Measurements from ENCODE around the gene CTTN. TPM values are rescaled to one million over a fixed set of nuclear protein-coding genes. Genes with fewer than 3 reads are reported as not detected.
"Not testable (repeated sequence)": the region's sequence is repeated elsewhere in the genome, so short reads cannot be mapped to it uniquely, and the experiment has no call there.

CTTN gene
- polyA plus RNA-seq, 4 donors: 144 to 175 (median 155) TPM

DNA sequence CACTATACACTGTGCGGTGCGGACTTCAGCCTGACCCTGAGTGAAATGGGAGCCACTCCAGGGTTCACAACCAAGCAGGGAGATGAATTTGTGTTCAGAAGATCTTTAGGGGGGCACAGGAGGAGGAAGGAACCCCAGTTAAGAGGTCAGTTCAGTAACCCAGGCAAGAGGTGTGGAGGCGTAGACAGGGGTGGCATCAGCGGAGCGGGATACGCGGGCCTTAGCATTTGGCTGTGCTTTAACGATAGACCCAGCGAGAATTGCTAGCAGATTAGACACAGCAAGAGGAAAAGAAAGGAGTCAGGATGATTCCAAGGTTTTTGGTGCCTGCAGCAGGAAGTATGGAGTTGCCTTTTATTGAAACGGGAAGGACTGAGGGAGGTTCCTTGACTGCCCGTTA lies 46.8 kb downstream of the CTTN start:
- no peak for DNase-seq (ENCODE audit: low read depth in 4 of 4, low spot score in 3 of 4)

DNA sequence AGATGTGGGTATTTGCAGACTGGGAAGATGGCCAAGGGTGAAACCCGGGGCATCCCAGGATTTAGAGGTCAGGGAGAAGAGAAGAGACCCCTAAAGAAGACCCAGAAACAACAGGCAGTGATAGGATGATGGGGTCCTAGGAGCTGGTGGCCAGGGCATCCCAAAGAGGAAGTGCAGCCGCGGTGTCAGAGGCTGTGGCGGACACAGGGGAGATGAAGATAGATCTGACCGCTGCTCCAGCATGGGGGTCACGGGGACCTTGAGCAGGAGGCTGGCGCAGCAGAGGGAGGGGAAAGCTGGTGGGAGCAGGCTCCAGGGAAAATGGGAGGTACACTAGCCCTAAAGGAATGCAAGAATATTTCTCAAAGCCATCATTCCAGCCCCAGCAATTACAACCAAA lies 47.3 kb downstream of the CTTN start:
- DNase-seq (ENCODE audit: low read depth in 4 of 4, low spot score in 3 of 4): no peak

DNA sequence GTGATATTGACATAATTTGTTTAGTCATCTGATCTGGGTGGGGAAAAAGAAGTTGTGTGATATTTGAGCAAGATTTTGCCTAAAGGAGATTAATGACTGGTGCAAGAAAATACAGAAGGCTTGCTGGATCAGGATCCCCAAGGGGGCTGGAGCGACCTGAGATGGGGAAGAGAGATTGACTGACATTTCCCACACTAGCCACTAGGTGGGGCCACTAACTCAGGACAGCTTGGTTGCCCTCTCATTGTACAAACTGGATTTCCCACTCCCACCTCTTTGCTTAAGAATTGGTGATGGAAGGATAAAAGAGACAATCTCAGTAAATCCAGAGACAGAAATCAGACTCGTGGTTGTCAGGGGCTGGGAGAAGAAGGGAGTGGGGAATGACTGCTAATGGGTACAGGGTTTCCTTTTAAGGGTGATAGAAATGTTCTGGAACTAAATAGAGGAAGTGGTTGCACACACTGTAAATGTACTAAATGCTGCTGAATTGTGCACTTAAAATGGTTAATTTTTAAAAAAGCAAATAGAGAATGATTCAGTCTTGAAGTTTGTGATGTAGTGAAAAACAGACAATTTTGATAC lies 50.7 kb downstream of the CTTN start:
- no peak for DNase-seq (ENCODE audit: low read depth in 4 of 4, low spot score in 3 of 4)

DNA sequence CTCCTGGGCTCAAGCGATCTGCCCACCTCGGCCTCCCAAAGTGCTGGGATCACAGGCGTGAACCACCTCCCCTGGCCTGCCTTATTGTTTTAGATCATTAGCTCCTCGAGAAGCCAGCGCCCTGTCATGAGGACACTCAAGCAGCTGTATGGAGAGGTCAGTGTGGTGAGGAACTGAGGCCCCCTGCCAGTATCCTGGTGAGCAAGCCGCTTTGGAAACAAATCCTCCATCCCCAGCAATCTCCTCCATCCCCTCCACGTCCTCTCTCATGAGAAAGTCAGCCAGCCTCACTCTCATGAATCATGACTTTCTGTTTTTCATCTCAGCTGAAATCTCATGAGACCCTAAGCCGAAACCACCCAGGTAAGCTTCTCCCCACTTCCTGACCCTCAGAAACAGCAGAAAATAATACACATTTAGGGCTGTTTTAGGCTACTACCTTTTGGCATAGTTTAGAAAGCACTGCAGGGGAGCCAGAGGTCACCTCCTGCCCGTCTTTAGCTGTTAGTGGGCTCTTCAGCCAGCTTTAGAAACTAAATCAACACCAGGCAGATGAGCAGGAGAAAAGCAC lies 56.0 kb downstream of the CTTN start:
- DNase-seq (ENCODE audit: low read depth in 4 of 4, low spot score in 3 of 4): no peak

DNA sequence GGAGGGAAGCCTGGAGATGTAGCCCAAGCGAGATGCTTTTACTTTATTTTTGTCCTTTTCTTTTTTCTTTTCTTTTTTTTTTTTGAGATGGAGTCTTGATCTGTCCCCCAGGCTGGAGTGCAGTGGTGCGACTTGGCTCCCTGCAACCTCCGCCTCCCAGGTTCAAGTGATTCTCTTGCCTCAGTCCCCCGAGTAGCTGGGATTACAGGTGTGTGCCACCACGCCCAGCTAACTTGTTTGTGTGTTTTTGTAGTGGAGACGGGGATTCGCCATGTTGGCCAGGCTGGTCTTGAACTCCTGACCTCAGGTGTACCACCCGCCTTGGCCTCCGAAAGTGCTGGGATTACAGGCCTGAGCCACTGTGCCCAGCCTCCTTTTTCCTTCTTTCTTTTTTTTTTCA lies 56.5 kb downstream of the CTTN start:
- not testable (repeated sequence) for DNase-seq (ENCODE audit: low read depth in 4 of 4, low spot score in 3 of 4)

DNA sequence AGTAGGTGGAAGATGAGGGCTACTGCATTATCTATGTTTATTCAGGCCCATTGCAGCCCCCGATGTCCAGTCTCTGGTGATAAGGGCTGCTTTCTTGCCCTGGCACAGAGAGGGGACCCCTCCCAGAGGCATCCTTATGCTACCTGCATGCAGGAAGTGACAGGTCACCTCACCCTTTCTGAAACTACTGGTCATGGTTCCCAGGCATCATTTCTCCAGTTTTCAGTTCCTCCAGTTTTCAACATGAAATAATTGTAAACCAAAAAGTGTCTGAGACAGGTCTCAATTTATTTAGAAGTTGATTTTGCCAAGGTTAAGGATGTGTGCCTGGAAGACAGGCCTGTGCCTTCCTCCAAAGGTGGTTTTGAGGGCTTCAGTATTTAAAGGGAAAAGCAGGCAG lies 57.0 kb downstream of the CTTN start:
- DNase-seq (ENCODE audit: low read depth in 4 of 4, low spot score in 3 of 4): no peak

DNA sequence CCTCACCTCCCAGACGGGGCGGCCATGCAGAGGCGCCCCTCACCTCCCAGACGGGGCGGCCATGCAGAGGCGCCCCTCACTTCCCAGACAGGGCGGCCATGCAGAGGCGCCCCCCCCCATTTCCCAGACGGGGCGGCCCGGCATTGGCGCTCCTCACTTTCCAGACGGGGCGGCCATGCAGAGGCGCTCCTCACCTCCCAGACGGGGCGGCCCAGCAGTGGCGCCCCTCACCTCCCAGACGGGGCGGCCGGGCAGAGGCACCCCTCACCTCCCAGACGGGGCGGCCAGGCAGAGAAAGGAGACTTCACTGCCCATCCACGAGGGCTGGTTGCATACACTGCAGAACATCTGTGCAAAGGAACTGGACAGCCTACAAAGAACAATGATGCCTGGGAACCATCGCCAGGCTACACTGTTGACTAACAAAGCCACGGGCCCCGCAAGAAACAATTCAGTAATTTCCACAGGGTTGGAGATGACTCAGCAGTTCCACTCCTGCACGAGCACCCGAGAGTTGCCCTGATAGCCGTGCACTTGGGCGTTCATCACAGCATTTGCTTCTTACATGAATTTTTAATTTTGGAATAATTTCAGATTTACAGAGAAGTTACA lies 58.7 kb downstream of the CTTN start:
- DNase-seq (ENCODE audit: low read depth in 4 of 4, low spot score in 3 of 4): no peak

DNA sequence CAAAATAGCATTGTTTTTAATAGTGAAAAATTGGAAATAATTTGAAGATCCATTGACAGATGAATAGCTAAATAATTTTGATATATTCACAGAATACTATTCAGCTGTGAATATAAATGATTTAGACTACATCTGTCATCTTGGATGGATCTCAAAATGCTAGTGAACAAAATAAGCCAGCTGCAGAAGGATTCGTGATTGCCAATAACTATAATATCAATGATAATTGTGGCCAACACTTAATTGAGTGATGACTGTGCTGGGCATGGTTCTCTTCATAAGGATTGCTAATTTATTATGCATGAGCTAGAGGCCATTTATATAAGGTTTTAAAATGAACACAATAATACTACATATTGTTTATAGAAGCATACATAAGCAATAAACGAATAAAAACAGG lies 60.4 kb downstream of the CTTN start:
- no peak for DNase-seq (ENCODE audit: low read depth in 4 of 4, low spot score in 3 of 4)

DNA sequence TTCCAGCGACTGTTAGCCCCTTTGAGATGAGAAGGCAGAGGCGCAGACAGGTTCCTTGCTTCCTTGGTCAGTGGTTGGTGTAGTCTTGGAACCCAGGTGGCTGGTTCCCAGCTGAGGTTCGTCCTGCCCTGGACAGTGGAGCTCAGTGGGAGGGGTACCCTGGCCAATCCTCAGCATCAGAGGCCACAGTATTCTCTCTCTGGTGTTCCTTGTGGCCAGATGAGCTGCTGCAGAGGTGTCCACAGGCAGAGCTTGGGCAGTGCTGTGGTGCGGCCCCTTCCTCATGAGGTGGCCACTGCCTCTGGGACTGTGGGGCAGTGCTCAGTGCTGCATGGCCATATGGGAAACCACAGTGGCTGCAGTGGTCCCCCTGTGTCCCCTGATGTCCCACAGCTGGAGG lies 61.8 kb downstream of the CTTN start:
- DNase-seq (ENCODE audit: low read depth in 4 of 4, low spot score in 3 of 4): no peak

DNA sequence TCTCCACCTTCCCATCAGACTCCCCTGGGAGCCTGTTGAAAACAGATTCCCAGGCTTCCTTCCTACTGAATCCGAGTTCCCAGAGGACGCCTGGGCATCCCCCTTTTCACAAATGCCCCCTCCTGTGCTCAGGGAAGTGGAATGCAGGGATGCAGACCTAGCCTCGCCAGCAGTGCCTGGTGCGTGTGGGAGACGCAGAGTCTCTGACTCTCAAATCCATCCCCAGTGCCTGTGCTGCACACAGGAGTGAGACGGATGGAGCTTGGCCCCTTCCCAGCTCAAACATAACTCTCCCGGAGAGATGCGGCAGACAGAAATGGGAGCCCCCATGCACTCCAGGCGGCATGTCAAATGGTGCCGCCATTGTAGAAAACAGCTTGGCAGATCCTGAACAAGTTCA lies 62.6 kb downstream of the CTTN start:
- no peak for DNase-seq (ENCODE audit: low read depth in 4 of 4, low spot score in 3 of 4)

DNA sequence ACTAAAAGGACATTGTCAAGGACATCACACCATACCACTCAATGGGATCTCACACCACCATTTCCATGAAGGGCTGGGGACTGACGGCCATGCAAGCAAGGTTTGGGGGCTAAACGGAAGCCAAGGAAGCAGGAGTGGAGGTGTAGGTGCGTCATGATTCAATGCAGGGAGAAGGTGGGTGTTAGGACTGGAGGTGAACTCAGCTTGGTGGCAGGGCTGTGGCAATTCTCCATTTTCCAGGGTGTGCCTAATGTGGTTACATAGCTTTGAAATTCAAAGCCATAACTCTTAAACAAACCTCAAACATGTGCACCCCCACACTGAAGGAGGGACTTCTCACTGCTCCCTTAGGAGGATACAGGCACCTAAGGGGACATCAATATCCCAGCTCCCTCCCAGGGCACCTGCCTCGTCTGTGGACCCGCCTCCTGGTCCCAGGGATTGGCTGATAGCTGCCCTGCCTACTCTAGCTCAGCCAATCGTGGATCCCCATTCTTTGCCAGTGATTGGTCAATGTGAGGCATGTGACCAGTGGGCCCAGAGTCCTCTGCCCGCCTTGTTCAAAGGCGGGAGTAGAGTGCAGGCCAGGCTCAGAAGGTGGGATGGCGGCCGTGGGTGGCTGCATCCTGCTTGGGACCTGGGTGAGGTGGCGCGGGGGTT lies 64.6 kb downstream of the CTTN start:
- DNase-seq (ENCODE audit: low read depth in 4 of 4, low spot score in 3 of 4): no peak

DNA sequence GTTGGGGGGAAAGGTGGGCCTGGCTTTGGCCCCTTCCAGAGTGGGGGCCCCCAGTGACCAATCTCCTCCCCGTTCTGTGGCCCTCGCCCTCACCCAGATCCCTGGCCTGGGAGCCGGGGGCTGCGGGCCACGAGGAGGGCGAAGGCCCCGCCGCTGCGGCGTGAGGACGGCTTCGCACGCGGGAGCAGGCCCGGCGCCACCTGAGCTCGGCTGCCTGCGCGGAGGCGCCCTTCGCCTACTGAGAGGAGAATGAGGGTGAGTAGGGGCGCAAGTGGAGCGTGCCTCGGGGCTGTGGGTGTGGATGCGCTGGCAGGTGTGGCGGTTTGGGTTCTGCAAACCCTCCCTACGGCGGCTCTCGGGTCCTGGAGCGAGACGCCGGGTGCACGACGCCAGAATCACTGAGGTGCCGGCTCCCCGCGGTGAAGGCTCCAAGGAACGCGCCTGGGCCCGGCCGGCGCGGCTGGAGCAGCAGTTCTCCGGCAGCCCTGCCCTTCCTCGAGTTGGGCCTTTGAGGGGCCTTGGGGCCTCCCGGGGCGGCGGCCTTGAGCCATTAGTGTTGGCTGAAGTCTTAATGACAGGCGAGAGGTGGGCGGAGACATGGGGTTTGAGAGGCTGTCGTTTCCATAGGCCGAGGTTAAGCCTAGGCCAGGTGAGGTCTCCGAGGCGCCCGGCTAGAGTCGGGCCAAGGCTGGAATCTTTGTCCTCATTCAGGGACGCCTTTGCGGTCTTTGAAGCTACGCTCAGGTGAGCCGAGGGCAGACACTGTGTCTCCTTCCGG lies 65.3 kb downstream of the CTTN start:
- DNase-seq (ENCODE audit: low read depth in 4 of 4, low spot score in 3 of 4): no peak

DNA sequence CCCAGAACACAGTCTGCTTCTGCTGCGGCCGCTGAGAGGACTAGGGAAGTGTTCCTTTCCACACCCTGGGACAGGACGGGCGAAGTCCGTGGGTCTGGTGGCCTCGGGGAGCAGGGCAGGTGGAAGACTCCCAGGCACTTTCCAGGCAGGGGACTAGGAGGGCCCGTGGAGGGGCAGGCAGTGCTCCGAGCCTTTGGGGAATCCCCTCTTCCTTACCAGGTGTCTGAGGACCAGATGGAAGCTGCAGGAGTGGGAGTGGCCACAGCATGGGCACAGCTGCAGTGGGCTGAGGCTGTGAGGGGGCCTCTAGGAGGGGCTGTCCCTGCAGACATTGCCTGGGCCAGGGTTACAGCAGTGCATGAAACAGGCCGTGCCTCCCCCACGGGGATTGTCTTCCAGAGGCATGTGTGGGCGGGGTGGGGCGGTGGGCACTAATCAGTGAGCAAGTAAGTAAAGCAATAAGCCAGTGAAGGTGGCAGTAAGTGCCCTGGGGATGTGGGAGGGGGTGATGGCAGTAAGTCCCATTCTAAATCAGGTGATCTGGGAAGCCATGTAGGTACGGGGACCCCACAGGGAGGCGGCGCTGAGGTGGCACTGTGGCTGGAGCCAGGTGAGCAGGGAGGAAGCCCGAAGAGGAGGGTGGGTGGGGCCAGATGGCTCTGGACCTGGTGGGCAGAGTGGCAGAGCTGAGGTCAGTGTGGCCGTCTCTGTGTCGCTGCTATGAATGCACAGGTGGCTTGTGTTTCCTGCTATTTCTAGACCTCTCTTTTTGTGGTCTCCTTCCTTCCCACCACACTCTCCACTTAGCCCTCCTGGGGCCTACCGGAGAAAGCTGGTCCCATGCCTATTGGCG lies 66.4 kb downstream of the CTTN start:
- no peak for DNase-seq (ENCODE audit: low read depth in 4 of 4, low spot score in 3 of 4)

DNA sequence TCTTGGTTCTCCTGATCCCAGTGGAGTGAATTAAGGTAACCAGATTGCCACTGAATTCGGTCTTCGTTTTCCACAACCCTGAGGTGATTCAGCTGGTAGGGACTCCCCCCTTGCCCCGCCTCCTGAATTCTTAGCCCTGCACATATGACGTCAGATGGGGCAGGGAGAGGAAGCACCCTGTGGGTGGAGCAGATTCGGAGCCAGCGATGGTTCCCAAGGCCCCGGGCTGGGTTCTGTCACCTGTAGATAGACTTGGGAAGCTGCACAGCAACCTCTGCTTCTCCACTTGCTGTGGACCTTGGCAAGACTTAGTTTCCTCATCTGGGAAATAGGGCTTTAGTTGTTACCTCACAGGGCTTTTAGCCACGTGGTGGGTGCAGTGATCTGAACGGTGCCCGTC lies 67.8 kb downstream of the CTTN start:
- DNase-seq (ENCODE audit: low read depth in 4 of 4, low spot score in 3 of 4): no peak

DNA sequence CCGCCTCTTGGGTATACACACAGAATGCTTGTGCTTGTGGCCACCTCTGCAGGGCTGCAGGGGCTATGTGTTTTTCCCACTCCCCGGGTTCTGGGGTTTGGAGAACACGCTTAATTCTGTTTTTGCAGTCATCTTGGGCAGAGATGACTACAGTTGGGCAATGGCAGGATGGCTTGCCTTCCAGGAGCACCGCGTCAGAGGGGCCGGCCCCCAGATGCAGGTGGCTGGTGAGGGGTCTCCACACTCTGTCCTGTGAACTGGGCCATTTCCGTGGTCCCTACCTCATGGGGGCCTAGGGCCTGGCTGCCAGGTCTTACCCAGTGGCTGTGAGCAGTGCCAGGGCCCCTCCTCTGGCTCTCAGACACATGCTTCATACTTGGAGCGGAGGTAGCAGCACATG lies 68.3 kb downstream of the CTTN start:
- DNase-seq (ENCODE audit: low read depth in 4 of 4, low spot score in 3 of 4): no peak

DNA sequence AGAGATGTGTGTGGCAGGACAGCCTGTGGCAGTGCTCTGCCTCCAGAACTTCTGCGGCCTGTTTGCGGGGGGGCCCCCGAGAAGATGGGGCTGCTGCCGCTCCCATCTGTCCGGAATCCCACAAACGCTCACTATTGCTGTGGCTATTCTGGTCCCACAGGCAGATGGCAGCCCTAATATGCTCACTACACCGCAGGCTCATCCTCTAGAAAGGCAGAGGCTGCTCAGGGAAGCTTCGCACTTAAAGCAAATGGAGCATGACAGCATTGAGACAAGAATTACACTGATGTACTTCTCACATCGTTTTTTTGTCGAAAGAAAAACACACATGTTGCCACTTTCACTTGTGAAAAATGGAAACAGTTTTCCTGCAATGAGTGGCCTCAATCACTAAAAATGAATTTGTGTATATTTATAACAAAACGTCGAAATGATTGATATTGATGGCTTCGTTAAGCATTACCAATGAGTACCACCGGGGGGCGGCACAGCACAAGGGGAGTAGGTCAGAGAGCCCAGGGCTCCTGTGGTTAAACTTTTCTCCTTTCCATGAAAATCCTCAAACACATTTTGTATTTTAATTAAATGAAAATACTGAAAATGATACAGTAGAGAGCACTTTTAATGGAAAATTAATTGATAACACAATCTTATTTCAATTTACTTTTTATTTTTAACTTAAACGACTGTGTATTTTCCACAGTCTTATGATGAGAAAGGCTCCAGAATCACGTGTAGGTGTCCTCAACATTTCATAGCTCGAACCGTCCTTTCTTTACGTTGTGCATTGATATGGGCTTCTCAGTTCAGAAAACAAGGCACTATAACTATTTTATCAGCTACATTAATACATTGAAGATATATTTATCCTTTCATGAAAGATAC lies 69.1 kb downstream of the CTTN start:
- peak in 3 of 4 donors; percentile 12 to 33 (median 29) for DNase-seq (ENCODE audit: low read depth in 4 of 4, low spot score in 3 of 4)

DNA sequence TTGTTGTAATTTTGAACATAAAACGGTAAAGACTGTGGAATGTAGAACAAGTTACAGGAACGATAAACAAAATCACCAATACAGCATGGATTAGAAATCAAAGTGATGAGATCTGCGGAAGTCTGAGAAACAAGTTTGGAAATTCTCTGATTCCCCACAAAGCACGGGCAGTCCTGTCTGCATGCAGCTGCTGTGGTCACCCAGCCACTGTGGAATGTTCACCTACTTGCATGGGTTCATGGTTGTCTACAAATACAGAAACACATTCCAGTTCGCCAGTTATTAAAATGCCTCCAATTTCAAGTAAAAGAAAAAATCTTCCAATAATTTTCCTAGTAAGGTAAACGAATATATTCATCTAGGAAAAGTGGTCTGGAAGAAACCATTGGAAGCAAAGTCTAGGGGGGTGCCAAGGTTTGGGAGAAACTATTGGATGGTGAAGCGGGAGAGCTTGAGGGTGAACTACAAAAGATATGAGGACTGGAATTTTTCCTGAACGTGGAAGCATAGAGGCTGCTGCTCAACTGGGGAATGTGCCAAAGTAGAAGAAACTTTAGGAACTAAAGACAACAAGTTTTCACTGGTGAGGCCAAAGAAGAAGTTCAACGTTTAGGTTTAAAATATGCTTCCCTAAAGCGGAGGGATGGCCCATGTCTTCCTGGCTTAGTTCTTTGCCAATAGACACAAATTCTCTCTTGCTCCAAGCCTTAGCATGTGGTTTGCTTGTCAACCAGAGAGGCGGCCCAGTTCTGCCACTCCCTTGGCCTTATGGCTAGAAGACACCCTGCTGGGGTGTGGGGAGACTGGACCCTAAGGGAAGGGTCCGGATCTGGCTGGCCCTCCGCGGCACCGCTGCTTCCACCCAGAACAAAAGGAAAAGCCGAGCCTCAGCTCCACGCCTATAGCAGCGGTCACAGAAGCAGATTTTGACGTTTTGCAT lies 70.2 kb downstream of the CTTN start:
- DNase-seq (ENCODE audit: low read depth in 4 of 4, low spot score in 3 of 4): no peak

DNA sequence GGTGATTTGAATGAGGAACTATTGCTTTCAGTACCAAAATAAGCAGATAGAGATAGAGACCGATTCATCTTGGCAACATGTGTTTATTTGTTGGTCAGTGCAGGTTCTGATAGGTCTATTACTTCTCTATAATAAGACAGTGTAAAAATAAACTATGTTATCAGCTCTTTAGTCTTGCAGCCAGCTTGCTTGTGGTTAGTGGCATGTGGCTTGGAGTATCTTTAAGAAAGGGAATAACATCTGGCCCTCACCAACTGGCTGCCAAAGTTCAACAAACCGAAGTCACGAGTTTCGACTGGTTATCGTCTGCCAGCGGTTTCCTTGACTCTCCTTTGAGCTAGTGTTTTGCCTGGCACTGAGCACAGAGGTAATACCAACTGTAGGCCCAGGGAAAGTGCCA lies 71.8 kb downstream of the CTTN start:
- no peak for DNase-seq (ENCODE audit: low read depth in 4 of 4, low spot score in 3 of 4)

Measured in right renal pelvis (tissue), 4 donors.